NCI-H1092 (cell line): ENCODE measurements around the gene ARIH1.

ENCODE experiments used
- DNase-seq: peaks from one replicate; lab custom pipeline; 2025; lab: John Stamatoyannopoulos, UW

The ARIH1 gene

GRCh38 chr15:72487070-72487797 is 13.1 kb downstream of the ARIH1 start:
- no peak for DNase-seq

DNA sequence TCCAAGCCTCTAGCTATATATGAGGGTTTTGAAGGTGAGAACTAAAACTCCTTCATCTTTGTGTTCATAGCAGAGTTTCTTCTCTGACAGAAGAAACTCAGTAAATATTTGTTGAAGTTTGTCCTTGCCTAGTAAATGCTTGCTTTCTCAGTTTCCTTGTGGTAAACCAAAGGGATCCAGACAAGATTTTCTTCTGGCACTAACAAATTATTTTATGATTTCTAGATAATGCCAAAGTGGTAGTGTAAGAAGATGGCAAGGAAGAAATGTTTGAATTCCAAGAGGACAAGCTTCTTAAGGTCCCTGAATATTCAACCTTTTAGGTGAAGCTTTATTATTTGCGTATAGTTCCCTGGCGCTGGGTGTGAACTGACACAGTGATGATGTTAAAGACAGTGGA is 14.4 kb downstream of the ARIH1 start:
- no peak for DNase-seq

DNA sequence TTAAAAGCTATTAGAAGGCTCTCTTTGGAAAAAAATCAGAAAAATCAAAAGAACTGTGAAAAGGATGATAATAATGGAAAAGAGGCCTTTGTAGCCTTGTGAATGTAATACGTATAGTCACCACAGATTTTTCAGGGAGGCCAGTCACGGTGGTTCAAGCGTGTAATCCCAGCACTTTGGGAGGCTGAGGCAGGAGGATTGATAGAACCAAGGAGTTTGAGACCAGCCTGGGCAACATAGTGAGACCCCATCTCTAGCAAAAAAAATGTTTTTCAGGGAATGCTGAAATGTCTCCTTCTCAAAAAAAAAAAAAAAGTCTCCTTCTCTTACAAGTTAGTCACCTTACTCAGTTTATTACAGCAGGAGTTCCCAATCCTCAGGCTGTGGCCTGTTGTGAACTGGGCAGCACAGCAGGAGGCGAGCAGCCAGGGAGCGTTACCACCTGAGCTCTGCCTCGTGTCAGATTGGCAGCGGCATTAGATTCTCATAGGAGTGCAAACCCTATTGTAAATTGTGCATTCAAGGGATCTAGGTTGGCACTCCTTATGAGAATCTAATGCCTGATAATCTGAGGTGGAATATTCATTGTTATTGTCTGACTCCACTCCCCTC is 15.9 kb downstream of the ARIH1 start:
- DNase-seq, result no peak

- no peak for DNase-seq
Observed at GRCh38 chr15:72491768-72492167, 17.6 kb downstream of the ARIH1 start.

DNA sequence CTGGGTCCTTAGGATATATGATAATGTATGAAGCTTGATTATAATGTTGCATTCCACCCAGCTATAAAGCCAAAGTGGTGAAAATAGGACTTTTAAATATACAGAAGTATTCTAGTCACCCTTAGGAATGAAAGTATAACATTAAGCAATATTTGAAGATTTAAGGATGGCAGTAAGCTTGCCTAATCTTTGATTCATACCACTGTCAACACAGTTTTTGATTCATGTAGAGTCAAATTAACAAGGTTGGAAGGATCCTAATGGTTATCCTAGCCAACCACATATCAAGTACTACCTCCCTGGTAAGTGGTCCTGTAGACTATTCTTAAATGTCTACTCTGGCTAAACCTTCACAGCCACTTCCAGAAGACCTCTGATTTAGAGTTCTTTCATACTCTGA is 18.6 kb downstream of the ARIH1 start:
- DNase-seq, result no peak

- DNase-seq, result no peak
Observed at GRCh38 chr15:72493220-72493619, 19.1 kb downstream of the ARIH1 start.

DNA sequence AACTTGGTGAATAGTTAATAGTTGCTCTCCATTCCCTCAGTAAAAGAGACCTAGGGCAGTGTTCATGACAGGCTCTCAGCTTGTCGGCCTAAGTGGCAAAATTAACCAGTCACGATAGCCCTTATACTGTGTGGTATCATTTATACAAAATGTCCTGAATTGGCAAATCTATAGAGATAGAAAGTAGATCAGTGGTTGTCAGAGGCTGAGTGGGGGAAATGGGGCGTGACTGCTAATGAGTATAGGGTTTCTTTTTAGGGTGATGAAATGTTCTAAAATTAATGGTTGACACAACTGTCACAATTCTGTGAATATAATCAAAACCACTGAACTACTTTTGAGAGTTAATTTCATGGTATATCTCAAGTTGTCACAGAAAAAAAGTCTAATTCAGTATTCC is 20.9 kb downstream of the ARIH1 start:
- DNase-seq, result no peak

DNA sequence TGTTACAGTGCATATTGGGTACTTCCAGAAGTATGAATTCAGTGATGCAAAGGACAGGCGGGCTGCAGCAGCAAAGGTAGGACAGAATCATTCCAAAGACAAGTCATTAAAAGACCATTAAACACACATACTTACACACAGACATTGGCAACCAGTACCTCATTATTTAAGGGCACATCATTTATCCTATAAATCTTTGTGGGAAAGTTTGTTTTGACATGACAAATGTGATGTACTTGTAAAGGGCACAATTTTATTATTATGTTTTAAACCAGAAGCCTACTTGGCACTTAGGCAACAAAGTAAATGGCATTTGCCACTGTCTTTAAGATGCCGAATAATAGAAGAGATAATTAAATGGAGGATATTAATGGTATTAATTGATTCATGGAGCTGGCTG is 22.7 kb downstream of the ARIH1 start:
- no peak for DNase-seq

GRCh38 chr15:72497402-72497801 is 23.3 kb downstream of the ARIH1 start:
- DNase-seq, result no peak

GRCh38 chr15:72502220-72502809 is 28.2 kb downstream of the ARIH1 start:
- no peak for DNase-seq

DNA sequence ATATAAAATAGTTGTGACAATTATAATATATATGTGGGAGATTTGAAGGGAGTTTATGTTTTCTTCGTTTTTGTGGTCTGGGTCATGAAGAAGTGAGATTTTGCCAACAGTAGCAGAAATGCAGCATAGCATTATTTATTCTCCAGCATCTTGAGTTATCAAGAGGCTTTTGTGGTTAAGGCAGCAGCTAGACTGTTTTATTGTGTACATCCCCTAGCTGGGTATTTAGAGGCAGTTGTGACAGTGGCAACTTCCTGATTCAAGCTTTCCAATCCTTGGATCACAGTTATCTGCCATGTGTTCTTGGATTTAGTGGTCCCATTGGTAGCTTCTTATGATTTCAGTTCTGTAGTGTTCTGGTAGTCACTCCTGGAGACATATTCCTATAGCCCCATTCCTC is 29.0 kb downstream of the ARIH1 start:
- no peak for DNase-seq

DNA sequence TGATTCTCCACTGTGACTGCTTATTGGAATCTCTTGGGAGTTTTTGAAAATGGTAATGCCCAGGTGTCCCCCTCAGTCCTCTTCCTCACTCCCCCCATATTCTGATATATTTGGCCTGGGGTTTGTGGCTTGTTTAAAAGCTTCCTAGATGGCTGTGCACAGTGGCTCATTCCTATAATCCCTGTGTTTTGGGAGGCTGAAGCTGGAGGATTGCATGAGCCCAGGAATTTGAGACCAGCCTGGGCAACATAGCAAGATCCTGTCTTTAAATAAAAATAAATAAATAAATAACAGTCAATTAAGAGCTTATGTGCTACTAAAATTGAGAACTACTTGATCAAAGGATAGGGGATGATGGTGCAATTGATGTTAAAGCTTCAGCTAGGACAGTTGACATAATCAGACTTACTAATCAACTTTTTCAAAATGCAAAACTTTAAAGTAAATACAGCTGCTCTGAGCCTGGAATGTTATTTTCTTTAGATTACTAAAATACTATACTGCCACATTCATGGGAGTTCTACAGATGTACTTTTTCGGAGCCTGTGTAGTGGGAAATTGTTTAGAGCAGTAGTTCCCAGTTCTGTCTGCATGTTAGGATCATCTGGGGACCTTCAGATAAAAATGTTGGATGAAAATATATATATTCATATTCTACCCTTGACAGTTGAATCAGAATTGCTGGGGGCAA is 33.4 kb downstream of the ARIH1 start:
- no peak for DNase-seq

- DNase-seq, result no peak
Observed at GRCh38 chr15:72509484-72509883, 35.4 kb downstream of the ARIH1 start.

- no peak for DNase-seq
Observed at GRCh38 chr15:72511536-72511935, 37.4 kb downstream of the ARIH1 start.

DNA sequence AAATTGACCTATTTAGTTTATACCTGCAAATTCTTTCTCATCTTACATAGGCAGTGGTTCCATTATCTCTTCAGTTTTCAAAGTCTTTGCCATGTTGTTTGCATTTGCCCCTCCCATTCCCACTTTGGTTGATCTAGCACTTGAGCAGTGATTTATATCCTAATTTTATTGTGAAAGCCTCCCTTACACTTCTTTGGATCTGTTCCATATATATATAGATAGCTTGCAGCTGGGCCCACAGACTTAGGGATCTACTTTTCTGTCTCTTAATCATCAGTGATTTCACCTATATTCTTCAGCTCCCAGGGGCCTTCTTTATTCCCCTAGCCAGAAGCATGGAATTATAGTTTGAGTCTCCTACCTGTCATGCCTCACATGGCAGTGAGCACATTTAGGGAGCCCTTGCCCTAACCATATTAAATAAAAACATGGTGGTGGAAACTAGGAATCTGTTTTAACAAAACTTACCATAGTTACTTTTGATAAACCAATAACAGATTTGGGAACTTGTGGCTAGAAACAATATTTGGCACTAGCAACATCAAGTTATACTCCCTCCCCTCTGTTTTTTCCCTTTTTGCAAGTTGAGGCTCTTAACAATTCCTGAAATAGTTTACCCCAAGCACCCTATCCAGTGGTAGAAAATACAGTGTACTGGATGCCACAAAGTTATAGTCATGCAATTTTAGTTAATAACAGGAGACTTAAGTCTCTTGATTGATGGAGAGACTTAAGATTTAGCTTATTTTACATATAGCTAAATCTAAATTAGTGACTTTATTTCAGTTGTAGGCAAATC is 41.7 kb downstream of the ARIH1 start:
- DNase-seq, result no peak

GRCh38 chr15:72516777-72517176 is 42.6 kb downstream of the ARIH1 start:
- no peak for DNase-seq

DNA sequence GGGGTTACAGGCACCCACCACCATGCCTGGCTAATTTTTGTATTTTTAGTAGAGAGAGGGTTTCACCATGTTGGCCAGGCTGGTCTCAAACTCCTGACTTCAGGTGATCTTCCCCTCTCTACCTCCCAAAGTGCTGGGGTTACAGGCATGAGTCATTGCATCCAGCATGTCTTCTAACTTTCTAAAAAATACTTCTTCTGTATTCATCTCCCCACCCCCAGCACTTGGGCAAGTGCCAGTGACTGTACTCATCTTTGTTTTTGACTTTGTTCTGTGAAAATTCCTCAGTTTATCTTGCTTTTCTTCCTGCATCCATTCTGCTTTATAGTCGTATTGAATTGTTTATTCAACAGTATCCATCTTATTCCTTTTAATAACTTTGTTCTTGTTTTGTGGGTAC is 47.6 kb downstream of the ARIH1 start:
- DNase-seq, result no peak

DNA sequence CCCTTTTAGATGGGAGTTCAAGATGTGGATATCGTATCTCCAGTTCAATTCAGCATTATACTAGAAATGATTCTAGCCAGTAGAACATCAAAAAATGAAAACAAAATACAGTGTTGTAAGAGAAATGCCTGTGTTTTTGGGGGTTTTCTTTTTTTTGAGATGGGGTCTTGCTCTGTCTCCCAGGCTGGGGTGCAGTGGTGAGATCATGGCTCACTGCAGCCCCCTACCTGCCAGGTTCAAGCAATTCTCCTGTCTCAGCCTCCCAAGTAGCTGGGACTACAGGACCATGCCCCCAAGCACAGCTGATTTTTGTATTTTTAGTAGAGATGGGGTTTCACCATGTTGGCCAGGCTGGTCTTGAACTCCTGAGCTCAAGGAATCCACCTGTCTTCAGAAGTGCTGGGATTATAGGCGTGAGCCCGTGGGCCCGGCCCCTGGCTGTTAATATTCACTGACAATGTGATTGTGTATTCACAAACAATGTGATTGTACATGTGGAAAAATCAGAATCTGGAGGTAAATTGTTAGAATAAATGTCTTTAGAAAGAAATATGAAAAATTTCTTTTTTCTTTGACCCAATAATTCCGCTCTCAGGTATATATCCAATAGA is 59.0 kb downstream of the ARIH1 start:
- DNase-seq, result no peak

DNA sequence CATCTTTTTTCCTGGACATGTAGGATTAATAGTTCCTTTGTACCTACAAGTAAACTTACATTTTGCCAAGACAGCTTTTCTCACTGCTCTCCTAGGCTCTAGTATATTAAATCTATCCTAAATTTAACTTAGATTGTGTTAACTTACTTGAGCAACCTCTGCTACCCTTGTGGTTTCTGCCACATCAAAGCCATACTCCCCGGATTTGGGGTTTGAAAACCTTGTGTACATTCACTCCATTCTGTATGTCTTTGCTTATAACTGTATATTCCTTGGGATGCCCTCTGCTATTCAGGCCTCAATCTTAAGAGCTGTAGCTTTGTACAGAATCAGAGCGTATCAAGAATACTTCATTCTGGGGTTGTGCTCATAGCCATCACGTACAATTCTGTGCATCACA is 60.4 kb downstream of the ARIH1 start:
- no peak for DNase-seq

GRCh38 chr15:72535911-72536310 is 61.8 kb downstream of the ARIH1 start:
- DNase-seq, result no peak

GRCh38 chr15:72536506-72536905 is 62.4 kb downstream of the ARIH1 start:
- no peak for DNase-seq

DNA sequence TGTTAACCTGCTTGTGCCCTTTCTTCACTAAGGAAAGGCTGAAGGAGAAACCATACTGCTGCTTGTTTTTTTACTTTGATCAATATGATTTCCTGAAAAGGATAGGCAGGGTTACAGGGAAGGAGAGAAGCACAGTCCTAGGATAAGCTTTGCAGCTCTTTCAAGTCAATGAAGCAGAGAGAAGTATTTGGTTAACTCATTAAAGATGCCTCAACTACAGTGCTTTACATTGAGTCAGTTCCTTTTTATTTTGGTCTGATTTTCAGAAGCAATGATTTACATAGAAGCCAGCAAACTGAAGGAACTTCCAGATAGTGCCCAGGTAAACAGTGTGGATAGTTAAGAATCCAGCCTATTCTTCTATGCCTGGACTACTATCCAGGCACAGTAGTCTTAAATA is 64.8 kb downstream of the ARIH1 start:
- no peak for DNase-seq
